ENCODE results near the gene HTR1B. TPM values are rescaled to one million over a fixed set of nuclear protein-coding genes. Genes with fewer than 3 reads are reported as not detected.

HTR1B gene
- total RNA-seq, 1 experiment from 2014 or later: 0.74 TPM

GRCh38 chr6:77463861-77464494 is 687 bp upstream of the HTR1B start:
- peak overlapping the region; percentile 75 for H3K4me2 ChIP-seq (ENCODE audit: low read length)
- H3K4me3 ChIP-seq (replicated peaks in 1 of 2; ENCODE audit: low read depth in 1 of 2, low read length in 2 of 2): peak overlapping the region; percentile 45 to 55
- peaks cover 0 to 13% of the 10 kb centered on the region in 2 experiments; a peak in 2 of 4 replicates for H3K4me1 ChIP-seq (ENCODE audit: control insufficient read depth in 1 of 2, insufficient read depth in 2 of 2, low read length in 2 of 2)
- no peaks in the 10 kb centered on the region for H3K9me3 ChIP-seq (ENCODE audit: control insufficient read depth in 1 of 2, insufficient read depth in 1 of 2, low read depth in 1 of 2, low read length in 2 of 2)
- BruUV-seq (replicated peaks): no TSS peak
- no peaks in the 10 kb centered on the region for H3K79me2 ChIP-seq (ENCODE audit: insufficient read depth, low read length)
- no peak for TF ChIP-seq CBX3 (IDR thresholded peaks at IDR 0.05; ENCODE audit: low read depth)
- no peaks in the 10 kb centered on the region for H3K27me3 ChIP-seq (ENCODE audit: insufficient read depth, low read length)
- no peaks in the 10 kb centered on the region for H4K20me1 ChIP-seq (ENCODE audit: insufficient read depth)
- no peaks in the 10 kb centered on the region for H3K9me2 ChIP-seq (ENCODE audit: insufficient read depth)
- RAD21 ChIA-PET (ENCODE audit: low non-redundant PET in 1 of 2, low total read pairs in 2 of 2, uncharacterized antibody in 2 of 2, unreplicated experiment in 2 of 2): no interaction called here
- ATAC-seq (peak; percentile 76), DNase-seq (ENCODE audit: low read depth, low spot score) (no peak)
- H3K36me3 ChIP-seq (ENCODE audit: control insufficient read depth in 1 of 2, insufficient read depth in 2 of 2, low read length in 2 of 2): no peaks in the 10 kb centered on the region
- CTCF ChIA-PET: no interaction called here
- peak overlapping the region; percentile 32; the same call in 1 of the 2 replicates for H3K27ac ChIP-seq (ENCODE audit: low read depth, low read length)
- intact Hi-C loops (cut with micrococcal nuclease): no loop called here
- POLR2A ChIA-PET: no interaction called here
- 0 out of 2 replicates have a peak overlapping the region, but pooled peaks have one; percentile 22 for H3K9ac ChIP-seq (ENCODE audit: low read length)
- H2AFZ ChIP-seq (ENCODE audit: low read depth, low read length, poor library complexity, severe bottlenecking): peak overlapping the region; percentile 73

- POLR2A ChIA-PET: no interaction called here
- Histone ChIP-seq H3K27ac (ENCODE audit: low read depth, low read length) (no peak overlapping the region), H3K4me1 (ENCODE audit: control insufficient read depth in 1 of 2, insufficient read depth in 2 of 2, low read length in 2 of 2) (peaks cover under 1 to 14% of the 10 kb centered on the region in 2 experiments; a peak in 3 of 4 replicates), H3K9ac (ENCODE audit: low read length) (no peak overlapping the region), H3K4me2 (ENCODE audit: low read length) (no peak overlapping the region), H3K79me2 (ENCODE audit: insufficient read depth, low read length) (no peaks in the 10 kb centered on the region), H3K36me3 (ENCODE audit: control insufficient read depth in 1 of 2, insufficient read depth in 2 of 2, low read length in 2 of 2) (no peaks in the 10 kb centered on the region), H3K9me3 (ENCODE audit: control insufficient read depth in 1 of 2, insufficient read depth in 1 of 2, low read depth in 1 of 2, low read length in 2 of 2) (no peaks in the 10 kb centered on the region), H4K20me1 (ENCODE audit: insufficient read depth) (no peaks in the 10 kb centered on the region), H3K9me2 (ENCODE audit: insufficient read depth) (no peaks in the 10 kb centered on the region), H3K4me3 (replicated peaks in 1 of 2; ENCODE audit: low read depth in 1 of 2, low read length in 2 of 2) (no peak overlapping the region), H2AFZ (ENCODE audit: low read depth, low read length, poor library complexity, severe bottlenecking) (no peak overlapping the region), H3K27me3 (ENCODE audit: insufficient read depth, low read length) (no peaks in the 10 kb centered on the region)
- no TSS peak for BruUV-seq (replicated peaks)
- RAD21 ChIA-PET (ENCODE audit: low non-redundant PET in 1 of 2, low total read pairs in 2 of 2, uncharacterized antibody in 2 of 2, unreplicated experiment in 2 of 2): no interaction called here
- no peak for TF ChIP-seq CEBPB (IDR thresholded peaks at IDR 0.05; ENCODE audit: low read depth)
- no peak for TF ChIP-seq ELF1 (IDR thresholded peaks at IDR 0.05; ENCODE audit: borderline replicate concordance, low read depth)
- TF ChIP-seq EGR1 (IDR thresholded peaks at IDR 0.05; ENCODE audit: low read depth): no peak
- TF ChIP-seq MAX (IDR thresholded peaks at IDR 0.05): no peak
- no peak for TF ChIP-seq TCF7L2 (IDR thresholded peaks at IDR 0.05; ENCODE audit: borderline replicate concordance, extremely low read depth, insufficient read depth, insufficient read length)
- no peak for TF ChIP-seq ZBTB33 (IDR thresholded peaks at IDR 0.05; ENCODE audit: extremely low read depth, insufficient replicate concordance, low read length)
- TF ChIP-seq POLR2A (IDR thresholded peaks at IDR 0.05; ENCODE audit: borderline replicate concordance, extremely low read depth, insufficient read depth, insufficient read length): no peak
- DNase-seq (ENCODE audit: low read depth, low spot score): no peak
- intact Hi-C loops (cut with micrococcal nuclease): no loop called here
- CTCF ChIA-PET: no interaction called here
- no peak for ATAC-seq
Observed at GRCh38 chr6:77462359-77463307, 658 bp downstream of the HTR1B start.
